Loucy (cell line): ENCODE results near the gene POU2F2.

ENCODE experiments used
- EZH2phosphoT487 ChIP-seq: fragments of 200-600 bp; IDR thresholded peaks from 2 replicates; pipeline ENCODE4 v1.6.1; 2018; ENCODE audit warnings: antibody characterized with exemption, mild to moderate bottlenecking, moderate library complexity, borderline replicate concordance
- TF ChIP-seq, protein P1 (sequence below): fragments of 200-600 bp; sonication (generic); conservative IDR thresholded peaks from 2 replicates; pipeline ENCODE4 v1.5.1; 2014; ENCODE audit warnings: mild to moderate bottlenecking, antibody characterized with exemption, low read length

DNA sequence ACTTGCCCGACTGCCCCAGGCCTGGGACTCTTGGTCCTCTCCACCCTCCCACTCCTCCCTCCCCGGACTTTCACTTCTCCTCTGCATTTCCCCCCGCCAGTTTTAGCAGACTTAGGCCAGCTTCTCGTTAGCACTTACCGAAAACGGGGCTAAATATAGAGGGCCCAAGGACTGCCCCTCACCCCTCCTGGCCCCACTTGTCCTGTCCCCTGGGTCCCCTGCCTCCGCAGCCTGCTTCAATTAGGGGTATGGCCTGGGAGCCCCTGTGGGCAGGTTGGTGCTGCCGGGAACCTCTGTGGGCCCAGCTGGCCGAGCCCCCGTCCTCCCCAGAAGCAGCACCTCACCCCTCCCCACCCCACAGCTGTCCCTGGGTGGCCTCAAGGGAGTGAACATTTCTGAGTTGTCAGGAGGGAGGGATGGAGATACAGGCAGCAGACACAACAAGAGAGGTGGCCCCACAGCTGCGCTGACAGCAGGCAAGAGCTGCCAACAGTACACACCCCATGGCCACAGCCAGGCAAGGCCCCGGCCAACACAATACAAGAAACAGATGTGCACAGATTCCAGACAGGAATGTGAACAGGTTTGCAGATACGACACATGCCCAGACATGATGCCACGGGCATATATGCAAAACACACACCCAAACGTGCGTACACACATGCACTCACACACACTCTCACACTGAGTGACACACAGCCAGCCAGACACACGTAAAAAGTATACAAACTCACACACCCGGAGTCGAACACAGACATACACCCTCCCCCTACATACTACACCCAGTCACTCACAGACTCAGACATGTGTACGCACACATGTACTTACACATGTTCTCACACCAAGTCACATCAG, 2.6 kb downstream of the POU2F2 start:
- TF ChIP-seq, protein P1, sequence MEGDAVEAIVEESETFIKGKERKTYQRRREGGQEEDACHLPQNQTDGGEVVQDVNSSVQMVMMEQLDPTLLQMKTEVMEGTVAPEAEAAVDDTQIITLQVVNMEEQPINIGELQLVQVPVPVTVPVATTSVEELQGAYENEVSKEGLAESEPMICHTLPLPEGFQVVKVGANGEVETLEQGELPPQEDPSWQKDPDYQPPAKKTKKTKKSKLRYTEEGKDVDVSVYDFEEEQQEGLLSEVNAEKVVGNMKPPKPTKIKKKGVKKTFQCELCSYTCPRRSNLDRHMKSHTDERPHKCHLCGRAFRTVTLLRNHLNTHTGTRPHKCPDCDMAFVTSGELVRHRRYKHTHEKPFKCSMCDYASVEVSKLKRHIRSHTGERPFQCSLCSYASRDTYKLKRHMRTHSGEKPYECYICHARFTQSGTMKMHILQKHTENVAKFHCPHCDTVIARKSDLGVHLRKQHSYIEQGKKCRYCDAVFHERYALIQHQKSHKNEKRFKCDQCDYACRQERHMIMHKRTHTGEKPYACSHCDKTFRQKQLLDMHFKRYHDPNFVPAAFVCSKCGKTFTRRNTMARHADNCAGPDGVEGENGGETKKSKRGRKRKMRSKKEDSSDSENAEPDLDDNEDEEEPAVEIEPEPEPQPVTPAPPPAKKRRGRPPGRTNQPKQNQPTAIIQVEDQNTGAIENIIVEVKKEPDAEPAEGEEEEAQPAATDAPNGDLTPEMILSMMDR: no peak
- TF ChIP-seq EZH2phosphoT487: no peak
